GM21723 (cell line): ENCODE measurements around the gene CEACAM5.
"Not testable (repeated sequence)": the region's sequence is repeated elsewhere in the genome, so short reads cannot be mapped to it uniquely, and the experiment has no call there.

Experiments
- ATAC-seq: cut with Tn5 transposase; IDR thresholded peaks from one replicate; pipeline ENCODE4 v1.9.1; 2021; ENCODE audit warnings: mild to moderate bottlenecking, moderate library complexity; ENCODE audit not compliant: unreplicated experiment

CEACAM5 gene

DNA sequence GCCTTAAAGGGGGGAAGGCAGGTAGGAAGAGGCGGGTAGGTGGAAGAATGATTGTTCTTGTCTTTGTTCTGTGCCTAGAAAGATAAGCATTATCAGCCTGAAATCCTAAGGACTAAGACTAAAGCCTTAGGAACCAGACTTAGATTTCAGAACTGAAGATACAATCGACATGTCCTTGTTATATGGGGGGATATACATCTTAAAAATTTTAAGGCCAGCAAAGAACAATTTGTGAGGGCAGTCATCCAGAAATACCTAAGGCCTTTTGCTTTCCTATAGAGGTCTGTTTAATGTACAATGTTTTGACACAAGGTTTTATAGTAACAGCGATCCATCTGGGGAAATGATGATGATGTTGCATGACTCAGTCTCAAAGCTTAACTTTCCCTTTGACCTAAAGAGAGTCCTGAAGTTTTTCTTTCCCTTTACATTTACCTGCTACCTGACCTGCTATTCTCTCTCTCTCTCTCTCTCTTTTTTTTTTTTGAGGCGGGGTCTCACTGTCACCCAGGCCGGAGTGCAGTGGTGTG lies 26.7 kb downstream of the CEACAM5 start:
- ATAC-seq: no peak

DNA sequence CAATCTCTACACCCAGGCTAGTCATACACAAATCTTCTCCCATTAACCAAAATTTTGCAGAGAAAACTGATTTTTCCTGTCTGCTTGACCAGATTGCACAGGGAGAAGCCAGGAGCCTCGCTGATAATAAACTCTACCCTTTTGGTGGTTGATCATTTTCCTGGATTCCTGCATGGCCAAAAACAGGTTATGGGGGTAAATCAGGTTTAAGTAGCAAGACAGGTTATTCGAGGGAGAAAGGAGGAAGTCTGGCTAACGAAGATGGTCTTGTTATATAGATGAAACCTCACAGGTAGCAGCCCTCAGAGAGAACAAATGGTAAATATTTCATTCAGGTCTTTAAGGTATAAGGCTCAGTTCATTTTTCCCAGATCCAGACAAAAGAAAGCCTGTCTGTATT lies 30.9 kb downstream of the CEACAM5 start:
- no peak for ATAC-seq

DNA sequence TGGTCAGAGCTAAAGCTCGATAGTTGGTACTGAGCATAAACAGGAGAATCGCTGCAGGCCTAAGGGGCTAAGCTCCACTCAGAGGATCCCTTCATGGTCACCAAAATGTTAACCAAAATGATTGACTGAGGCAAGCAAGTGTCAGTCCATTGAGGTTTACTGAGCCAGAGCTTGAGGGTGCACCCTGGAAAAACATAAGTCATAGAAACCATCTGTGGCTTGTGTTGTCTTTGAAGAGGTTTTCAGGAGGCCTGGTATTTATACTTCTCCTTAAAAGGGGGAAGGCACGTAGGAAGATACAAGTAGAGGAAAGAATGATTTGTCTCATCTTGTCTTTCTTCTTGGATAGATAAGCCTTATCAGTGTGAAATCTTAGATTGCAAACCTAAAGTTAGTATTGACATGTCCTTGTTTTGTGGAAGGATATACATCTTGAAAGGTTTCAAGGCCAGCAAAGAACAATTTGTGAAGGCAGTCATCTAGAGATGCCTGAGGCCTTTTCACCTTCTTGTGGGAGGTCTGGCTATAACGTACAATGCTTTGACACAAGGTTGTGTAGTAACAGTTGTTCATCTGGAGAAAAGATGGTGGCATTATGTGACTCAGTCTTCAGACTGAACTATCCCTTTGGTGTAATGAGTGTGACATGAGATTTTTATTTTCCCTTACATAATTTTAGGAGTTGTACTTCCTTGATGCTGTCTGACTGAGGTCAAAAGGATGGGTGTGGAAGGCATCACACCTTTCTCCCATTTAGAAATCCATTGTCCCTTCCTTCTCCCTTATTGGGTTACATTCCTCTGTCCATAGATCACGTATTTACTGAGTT lies 32.2 kb downstream of the CEACAM5 start:
- no peak for ATAC-seq

DNA sequence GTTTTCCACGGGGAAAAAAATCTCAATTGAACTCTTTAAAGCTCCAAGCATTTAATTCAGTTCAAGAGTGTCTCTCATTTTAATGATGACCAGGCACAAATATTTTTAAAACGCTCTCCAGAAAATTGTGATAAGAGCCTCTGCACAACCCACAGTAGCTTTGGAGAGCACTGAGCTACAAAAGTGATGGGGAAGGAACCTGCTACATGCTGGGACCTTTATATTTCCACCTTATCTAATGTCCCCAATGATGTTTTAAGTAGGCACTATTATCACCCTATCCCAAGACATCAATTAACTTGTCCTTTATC lies 32.8 kb downstream of the CEACAM5 start:
- ATAC-seq: no peak

DNA sequence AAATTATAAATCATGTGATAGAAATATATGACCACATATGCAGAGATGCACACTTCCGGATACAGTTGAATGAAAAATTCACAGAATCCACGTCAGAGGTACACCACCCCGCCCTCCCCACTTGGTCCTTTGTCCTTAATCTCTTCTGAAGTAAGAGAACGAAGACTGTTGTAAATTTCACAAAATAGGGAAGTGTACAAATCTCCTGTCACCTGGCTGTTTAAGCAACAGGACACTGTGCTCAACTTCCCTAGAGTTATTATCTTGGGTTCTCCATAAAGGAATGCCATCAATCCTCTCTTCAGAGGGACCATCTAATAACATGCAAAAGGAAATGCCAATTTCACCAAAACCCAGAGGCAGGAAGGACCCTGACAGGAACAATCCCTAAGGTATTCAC lies 36.4 kb downstream of the CEACAM5 start:
- no peak for ATAC-seq

DNA sequence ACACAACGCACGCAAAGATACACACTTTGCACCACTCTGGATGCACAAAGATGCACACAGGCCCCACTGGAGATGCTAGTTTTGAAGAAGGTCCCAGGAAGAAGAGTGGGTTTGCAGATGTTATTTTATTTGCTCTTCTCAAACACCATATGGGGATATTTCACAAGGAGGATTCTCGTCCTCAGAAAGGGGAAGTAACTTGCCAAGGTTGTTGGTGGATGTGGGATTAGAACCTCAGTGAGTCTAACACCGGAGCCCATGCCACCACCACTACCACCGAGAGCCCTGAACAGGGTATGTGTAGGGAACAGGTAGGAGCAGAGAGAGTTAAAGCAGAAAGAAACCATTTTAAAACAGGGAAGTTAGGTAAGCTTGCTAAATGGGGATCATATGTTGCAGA lies 37.3 kb downstream of the CEACAM5 start:
- no peak for ATAC-seq

DNA sequence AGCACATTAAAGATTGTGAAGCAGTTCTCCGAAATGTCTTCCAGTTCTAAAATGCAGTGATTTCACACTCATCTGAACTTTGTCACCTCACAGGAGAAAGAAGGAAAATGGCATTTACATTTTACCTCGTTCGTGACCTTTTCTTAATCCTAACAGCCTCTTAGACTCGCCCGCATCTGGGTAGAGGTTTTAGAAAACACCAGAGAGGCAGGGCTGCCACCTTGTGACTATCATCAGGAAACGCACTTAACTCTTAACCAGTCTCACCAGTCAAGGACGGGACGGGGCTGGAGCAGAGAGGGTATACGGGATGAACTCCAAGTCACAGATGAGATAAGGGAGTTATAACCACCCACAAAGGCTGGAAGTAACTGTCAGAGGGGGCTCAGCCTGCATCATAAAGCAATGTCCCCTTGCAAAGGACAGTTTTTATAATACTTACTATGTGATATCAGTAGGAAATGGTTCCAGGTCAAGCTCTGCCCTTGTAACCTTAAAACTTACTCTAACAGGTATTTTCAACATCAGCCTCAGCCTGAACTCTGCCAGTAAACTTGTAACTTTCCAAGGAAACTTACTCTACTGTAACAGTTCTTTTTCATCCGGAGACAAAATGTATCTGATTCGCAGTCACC lies 38.3 kb downstream of the CEACAM5 start:
- no peak for ATAC-seq

DNA sequence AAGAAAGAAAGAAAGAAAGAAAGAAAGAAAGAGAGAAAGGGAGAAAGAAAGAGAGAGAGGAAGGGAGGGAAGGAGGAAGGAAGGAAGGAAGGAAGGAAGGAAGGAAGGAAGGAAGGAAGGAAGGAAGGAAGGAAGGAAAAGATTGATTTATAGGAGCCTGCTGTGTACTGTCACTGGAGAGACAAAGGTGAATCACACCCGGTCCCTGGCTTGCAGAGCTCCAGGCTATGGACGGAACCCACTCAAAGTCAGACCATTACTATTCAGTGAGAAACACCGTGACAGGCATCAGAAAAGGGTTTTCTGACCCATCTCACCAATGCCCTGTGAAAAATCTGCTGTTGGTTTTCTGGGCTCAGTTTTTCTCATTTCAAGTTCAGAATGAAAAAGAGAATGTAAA lies 39.6 kb downstream of the CEACAM5 start:
- no peak for ATAC-seq

DNA sequence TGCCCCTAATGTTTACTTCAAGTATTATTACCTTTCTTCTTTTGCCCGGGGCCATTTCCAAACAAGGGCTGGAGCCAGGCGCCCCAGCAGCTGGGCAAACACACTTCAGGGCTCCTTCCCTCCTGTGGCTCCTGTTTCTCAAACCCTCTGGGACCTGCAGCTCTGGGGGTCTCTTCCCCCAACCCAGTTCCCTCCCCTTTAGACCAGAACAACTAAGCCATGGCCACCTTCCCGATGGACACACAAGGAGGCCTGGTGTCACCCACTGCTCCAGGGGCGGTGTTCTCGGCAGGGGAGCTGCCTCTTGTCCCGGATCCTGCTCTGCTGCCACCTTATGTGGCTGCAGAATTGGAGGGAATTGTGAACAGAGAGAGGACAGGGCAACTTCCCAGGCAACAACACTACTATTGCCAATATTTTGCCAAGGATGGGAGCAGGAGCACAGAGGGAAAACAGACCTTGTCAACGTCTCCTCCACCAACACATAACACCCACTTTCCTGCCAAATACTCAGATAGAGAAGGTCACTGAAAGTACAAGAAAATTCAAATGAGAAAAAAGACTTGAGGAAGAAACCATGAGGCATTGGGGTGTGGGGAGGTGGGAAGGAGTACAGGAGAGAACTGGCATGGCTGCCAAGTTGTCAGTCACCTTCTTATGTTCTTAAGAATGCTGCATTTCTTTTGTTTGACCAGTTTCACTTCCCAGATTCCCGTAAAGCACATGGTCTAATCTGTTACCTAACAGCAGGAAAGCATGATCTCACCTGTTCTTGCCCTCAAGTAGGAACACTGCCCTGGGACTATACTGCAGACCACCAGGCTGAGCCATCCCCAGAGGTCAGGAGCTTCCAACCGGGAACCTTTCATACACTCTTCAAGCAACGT lies 42.1 kb downstream of the CEACAM5 start:
- not testable (repeated sequence) for ATAC-seq

DNA sequence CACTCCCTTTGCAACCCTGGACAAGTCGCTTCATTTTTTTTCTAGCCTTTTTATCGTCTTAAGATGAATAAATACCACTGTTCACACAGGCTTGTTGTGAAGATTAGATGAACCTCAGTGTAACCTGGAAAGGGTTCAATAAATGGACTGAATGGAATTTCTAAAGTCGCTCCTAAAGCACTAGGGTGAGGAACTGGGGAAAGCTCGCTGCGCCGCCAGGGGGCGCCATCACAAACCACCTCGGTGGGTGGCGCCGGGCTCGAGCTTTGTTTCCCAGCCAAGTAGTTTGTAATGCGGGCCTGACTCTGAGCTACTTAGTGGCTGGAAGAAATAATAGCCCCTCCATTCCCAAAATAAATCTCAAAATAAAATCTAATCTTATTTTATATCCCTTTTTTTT lies 44.7 kb downstream of the CEACAM5 start:
- no peak for ATAC-seq

DNA sequence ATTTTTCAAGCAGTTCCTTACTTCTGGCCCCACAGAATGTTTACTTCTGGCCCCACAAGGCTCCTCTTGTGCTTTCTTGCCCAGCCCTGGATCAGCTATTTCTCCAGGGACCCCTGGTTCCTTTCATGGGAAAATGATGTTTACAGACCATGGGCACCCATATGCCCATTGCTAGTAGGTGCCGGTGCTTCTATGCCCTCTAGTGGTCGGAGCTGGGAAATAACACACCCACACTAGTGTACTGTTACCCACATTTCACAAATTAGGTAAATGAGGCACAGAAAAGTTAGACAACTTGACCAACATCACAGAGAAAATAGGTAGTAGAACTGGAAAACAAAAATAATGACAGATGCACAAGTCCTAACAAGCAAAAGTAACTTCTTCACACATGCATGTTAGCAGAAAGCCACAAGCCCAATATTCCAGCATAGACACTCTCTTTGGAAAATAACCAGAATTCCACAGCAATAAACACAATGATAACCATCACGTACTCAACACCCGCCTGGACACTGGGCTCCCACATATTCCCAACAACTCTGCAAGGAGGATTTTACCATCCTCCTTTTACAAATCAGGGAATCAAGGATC lies 45.6 kb downstream of the CEACAM5 start:
- no peak for ATAC-seq

DNA sequence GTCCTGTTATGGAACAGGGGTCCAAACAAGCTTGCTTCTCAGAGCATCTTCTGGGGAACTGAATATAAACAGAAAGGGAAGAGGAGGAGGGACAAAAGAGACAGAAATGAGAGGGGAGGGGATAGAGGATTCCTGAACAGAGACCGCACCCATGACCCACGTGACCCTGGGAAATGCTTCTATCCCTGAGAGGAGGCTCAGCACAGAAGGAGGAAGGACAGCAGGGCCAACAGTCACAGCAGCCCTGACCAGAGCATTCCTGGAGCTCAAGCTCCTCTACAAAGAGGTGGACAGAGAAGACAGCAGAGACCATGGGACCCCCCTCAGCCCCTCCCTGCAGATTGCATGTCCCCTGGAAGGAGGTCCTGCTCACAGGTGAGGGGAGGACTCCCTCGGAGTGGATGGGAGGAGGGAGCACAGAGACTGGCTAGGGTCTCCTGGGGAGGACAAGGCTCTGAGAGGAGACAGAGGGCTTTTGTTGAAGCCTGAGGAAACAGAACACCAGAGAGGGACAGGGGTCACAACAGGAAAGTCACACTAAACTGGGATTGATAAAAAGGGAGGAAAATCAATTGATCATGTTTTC lies 47.0 kb downstream of the CEACAM5 start, which contains the start of gene CEACAM6:
Gene CEACAM6, plus strand, starts transcription at position 203 of the 586 bp plus-strand sequence. Its CDS starts 109 bp downstream, at position 312.
- no peak for ATAC-seq

DNA sequence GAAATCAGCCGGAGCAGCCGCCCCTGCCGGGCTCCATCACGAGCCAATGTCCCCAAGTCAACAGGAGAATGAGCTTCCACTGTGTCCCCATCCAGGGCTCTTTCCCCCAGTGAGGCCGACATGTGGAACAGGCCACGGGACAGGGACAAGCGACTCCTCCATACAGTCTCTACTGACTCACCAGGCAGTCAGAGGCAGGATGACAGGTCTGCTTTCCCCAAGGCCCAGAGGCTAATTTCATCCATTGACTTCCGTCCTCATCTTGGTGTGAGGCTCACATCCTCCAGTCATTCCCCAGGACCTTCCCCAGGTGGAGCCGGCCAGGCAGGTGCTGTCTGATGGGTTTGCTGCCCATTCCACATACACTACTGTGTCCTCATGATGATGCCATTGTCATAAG lies 50.4 kb downstream of the CEACAM5 start:
- no peak for ATAC-seq

DNA sequence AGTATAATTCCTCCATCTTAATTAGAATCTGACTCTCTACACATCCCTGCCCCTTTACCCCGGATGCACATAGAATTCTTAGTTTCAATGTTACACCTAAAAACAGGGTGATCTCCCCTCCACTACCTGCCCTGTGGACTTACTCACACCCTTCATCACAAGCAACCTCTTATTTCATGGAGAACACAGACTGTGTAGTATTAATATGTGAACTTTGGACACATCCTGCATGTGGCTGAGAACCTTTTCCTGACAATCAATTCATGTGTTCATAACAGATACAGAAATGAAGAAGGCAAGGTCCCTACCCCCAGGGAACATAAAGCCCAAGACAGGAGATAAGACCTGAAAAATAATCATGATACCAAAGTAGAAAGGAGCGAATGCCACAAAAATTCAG lies 58.7 kb downstream of the CEACAM5 start:
- no peak for ATAC-seq

DNA sequence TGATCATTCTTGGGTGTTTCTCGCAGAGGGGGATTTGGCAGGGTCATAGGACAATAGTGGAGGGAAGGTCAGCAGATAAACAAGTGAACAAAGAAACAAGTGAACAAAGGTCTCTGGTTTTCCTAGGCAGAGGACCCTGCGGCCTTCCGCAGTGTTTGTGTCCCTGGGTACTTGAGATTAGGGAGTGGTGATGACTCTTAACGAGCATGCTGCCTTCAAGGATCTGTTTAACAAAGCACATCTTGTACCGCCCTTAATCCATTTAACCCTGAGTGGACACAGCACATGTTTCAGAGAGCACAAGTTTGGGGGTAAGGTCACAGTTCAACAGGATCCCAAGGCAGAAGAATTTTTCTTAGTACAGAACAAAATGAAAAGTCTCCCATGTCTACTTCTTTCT lies 59.7 kb downstream of the CEACAM5 start:
- not testable (repeated sequence) for ATAC-seq

DNA sequence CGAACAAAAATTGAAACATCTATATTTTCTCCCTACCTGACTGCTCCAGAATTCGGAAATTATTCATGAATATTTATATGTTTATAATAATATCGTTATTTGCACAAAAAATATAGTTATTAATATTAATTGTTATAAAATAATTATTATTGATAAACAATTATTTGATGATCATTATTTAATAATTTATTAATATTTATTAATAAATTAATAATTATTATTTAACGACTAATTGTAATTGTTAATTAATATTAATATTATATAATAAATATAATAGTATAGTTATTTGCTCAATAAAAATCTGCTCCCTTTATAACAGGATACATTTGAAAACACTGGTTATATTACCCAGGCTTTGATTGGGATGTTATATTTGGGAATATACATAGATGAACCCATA lies 61.2 kb downstream of the CEACAM5 start:
- ATAC-seq: no peak

DNA sequence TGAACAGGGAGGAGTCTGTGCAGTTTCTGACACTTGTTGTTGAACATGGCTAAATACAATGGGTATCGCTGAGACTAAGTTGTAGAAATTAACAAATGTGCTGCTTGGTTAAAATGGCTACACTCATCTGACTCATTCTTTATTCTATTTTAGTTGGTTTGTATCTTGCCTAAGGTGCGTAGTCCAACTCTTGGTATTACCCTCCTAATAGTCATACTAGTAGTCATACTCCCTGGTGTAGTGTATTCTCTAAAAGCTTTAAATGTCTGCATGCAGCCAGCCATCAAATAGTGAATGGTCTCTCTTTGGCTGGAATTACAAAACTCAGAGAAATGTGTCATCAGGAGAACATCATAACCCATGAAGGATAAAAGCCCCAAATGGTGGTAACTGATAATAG lies 63.0 kb downstream of the CEACAM5 start:
- ATAC-seq: no peak

DNA sequence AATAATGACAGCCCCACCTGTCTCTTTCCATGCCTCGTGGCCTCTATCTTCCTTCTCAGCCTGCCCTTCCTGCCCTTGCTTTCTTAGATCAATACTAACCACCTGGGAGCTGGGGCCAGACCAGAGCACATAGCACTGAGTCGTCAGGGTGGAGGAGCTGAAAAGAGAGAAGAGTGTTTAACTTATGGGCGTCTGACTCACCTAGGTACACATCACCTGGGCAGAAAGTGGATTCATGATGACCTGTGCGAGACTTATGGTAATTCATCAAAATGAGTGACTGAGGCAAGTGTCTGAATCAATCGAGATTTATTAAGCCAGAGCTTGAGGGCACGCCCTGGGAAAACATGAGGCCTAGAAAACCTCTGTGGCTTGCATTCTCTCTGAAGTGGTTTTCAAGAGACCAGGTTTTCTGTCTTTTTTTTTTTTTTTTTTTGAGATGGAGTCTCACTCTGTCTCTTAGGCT lies 66.1 kb downstream of the CEACAM5 start:
- ATAC-seq: no peak

DNA sequence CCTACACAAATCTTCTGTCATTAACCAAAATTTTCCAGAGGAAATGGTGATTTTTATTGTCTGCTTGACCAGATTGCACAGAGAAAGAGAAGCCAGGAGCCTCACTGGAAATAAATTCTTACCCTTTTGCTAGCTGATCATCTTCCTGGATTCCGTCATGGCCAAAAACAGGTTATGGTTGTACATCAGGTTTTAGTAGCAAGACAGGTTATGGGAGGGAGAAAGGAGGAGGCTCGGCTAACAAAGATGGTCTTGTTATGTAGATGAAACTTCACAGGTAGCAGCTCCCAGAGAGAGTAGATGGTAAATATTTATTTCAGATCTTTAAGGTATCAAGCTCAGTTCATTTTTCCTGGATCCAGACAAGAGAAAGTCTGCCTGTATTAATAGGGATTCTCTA lies 68.3 kb downstream of the CEACAM5 start:
- no peak for ATAC-seq
